ENCODE results near the gene GINS2. TPM values are rescaled to one million over a fixed set of nuclear protein-coding genes. Genes with fewer than 3 reads are reported as not detected.

The GINS2 gene
- total and polyA plus RNA-seq, 4 donors: 1.6 to 3.1 (median 2.4) TPM

GRCh38 chr16:85729452-85730185 lies 40.9 kb upstream of the GINS2 start:
- no peak overlapping the region for H3K9ac ChIP-seq (ENCODE audit: insufficient read depth in 1 of 2, low read length in 2 of 2)
- DNase-seq (no peak), ATAC-seq (ENCODE audit: insufficient read depth, low FRiP score) (no peak)
- H3K36me3 ChIP-seq (ENCODE audit: control insufficient read depth in 4 of 4, insufficient read depth in 4 of 4, low read length in 4 of 4): peaks cover 0 to 4% (median 1%) of the 10 kb centered on the region in 4 donors
- 47 to 71% methylated on average over 16 of the region's 16 CpGs for WGBS, 2 donors
- H3K4me3 ChIP-seq: no peak overlapping the region
- no peaks in the 10 kb centered on the region for H3K9me3 ChIP-seq (ENCODE audit: control insufficient read depth in 4 of 4, insufficient read depth in 3 of 4, low read length in 3 of 4)
- TF ChIP-seq, protein P1, sequence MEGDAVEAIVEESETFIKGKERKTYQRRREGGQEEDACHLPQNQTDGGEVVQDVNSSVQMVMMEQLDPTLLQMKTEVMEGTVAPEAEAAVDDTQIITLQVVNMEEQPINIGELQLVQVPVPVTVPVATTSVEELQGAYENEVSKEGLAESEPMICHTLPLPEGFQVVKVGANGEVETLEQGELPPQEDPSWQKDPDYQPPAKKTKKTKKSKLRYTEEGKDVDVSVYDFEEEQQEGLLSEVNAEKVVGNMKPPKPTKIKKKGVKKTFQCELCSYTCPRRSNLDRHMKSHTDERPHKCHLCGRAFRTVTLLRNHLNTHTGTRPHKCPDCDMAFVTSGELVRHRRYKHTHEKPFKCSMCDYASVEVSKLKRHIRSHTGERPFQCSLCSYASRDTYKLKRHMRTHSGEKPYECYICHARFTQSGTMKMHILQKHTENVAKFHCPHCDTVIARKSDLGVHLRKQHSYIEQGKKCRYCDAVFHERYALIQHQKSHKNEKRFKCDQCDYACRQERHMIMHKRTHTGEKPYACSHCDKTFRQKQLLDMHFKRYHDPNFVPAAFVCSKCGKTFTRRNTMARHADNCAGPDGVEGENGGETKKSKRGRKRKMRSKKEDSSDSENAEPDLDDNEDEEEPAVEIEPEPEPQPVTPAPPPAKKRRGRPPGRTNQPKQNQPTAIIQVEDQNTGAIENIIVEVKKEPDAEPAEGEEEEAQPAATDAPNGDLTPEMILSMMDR (IDR thresholded peaks at IDR 0.05; ENCODE audit: control extremely low read depth, extremely low read depth): no peak
- peaks cover 0 to 3% (median 0%) of the 10 kb centered on the region in 5 donors for H3K4me1 ChIP-seq (ENCODE audit: control insufficient read depth in 5 of 5, insufficient read depth in 5 of 5, low read length in 5 of 5)
- no peaks in the 10 kb centered on the region for H3K27me3 ChIP-seq (ENCODE audit: control insufficient read depth in 3 of 3, insufficient read depth in 3 of 3, low read length in 2 of 3)
- H3K27ac ChIP-seq (ENCODE audit: low read depth in 1 of 2, low read length in 1 of 2): no peak overlapping the region

DNA sequence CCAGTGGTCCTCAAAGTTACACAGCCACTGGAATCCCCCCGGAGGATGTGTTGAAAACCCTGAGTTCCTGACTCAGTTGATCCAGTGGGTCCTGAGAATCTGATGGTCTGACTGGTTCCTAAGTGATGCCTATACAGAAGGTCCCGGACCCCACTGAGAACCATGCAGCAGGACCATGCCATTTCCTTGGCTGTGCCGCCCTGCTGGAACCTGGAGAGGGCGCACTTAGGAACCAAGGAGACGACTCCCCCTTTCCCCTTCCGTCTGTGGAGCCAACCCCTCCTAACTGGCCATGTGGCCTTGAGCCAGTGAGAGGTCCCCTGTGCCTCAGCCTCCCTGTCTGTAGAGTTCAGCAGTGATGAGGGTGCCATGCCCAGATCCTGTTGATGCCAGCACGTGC lies 40.1 kb upstream of the GINS2 start:
- TF ChIP-seq, protein P1 (IDR thresholded peaks at IDR 0.05; ENCODE audit: control extremely low read depth, extremely low read depth): no peak
- Histone ChIP-seq H3K4me3 (no peak overlapping the region), H3K27me3 (ENCODE audit: control insufficient read depth in 3 of 3, insufficient read depth in 3 of 3, low read length in 2 of 3) (no peaks in the 10 kb centered on the region), H3K9ac (ENCODE audit: insufficient read depth in 1 of 2, low read length in 2 of 2) (no peak overlapping the region), H3K9me3 (ENCODE audit: control insufficient read depth in 4 of 4, insufficient read depth in 3 of 4, low read length in 3 of 4) (no peaks in the 10 kb centered on the region), H3K4me1 (ENCODE audit: control insufficient read depth in 5 of 5, insufficient read depth in 5 of 5, low read length in 5 of 5) (peaks cover 0 to 3% (median 0%) of the 10 kb centered on the region in 5 donors), H3K27ac (ENCODE audit: low read depth in 1 of 2, low read length in 1 of 2) (no peak overlapping the region), H3K36me3 (ENCODE audit: control insufficient read depth in 4 of 4, insufficient read depth in 4 of 4, low read length in 4 of 4) (peaks cover 0 to 4% (median 1%) of the 10 kb centered on the region in 4 donors)
- no peak for ATAC-seq (ENCODE audit: insufficient read depth, low FRiP score)
- DNase-seq: no peak
- WGBS, 2 donors: 77 to 82% methylated on average over 7 of the region's 7 CpGs

DNA sequence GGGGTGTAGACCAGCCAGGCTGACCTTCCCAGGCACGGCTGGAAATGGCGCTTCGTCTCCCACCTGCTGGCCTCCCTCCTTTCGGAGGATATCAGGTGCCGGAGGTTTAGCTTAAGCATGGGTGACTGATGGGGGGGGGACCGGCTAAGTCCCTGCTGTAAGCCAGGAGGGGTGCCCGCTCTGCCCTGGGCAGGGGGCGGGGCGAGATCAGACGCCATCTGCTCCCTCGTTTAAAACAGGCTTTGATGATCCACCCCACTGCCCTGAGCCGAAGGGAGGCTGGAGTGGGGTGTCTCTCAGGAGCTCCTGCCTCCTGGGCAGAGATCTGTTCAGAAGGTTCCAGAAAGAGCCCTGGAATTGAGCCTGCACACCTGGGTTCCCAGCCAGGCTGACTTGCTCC lies 36.2 kb upstream of the GINS2 start:
- TF ChIP-seq, protein P1 (IDR thresholded peaks at IDR 0.05; ENCODE audit: control extremely low read depth, extremely low read depth): no peak
- no peak overlapping the region for H3K27ac ChIP-seq (ENCODE audit: low read depth in 1 of 2, low read length in 1 of 2)
- peaks cover 0 to 6% (median 1%) of the 10 kb centered on the region in 4 donors for H3K36me3 ChIP-seq (ENCODE audit: control insufficient read depth in 4 of 4, insufficient read depth in 4 of 4, low read length in 4 of 4)
- DNase-seq (no peak), ATAC-seq (ENCODE audit: insufficient read depth, low FRiP score) (no peak)
- no peaks in the 10 kb centered on the region for H3K9me3 ChIP-seq (ENCODE audit: control insufficient read depth in 4 of 4, insufficient read depth in 3 of 4, low read length in 3 of 4)
- no peak overlapping the region for H3K9ac ChIP-seq (ENCODE audit: insufficient read depth in 1 of 2, low read length in 2 of 2)
- H3K27me3 ChIP-seq (ENCODE audit: control insufficient read depth in 3 of 3, insufficient read depth in 3 of 3, low read length in 2 of 3): no peaks in the 10 kb centered on the region
- 92 to 94% methylated on average over 12 of the region's 12 CpGs for WGBS, 2 donors
- peaks cover 0 to 1% (median 0%) of the 10 kb centered on the region in 5 donors for H3K4me1 ChIP-seq (ENCODE audit: control insufficient read depth in 5 of 5, insufficient read depth in 5 of 5, low read length in 5 of 5)
- H3K4me3 ChIP-seq: no peak overlapping the region
